Stimulated activated CD8-positive, alpha-beta memory T cell treated with anti-CD3 and anti-CD28 coated beads, Interleukin-4, amount 100 ng/mL, for 1 hour (primary cell): Measurements from ENCODE around the gene WDR75.
"Not testable (repeated sequence)": the region's sequence is repeated elsewhere in the genome, so short reads cannot be mapped to it uniquely, and the experiment has no call there.

Experiments
- DNase-seq, 2 donors: peaks; one replicate each; pipeline ENCODE4 v3.0.0-alpha.2; 2020; ENCODE audit warnings: low read depth in 2 of 2, low spot score in 1 of 2

The WDR75 gene

GRCh38 chr2:189440644-189440946 lies 679 bp upstream of the WDR75 start:
- no peak for DNase-seq

- no peak for DNase-seq
Observed at GRCh38 chr2:189441709-189442074, 418 bp downstream of the WDR75 start.

- DNase-seq, result no peak
Observed at GRCh38 chr2:189442468-189442867, 1.2 kb downstream of the WDR75 start.

GRCh38 chr2:189444322-189444721 lies 3.0 kb downstream of the WDR75 start:
- no peak for DNase-seq

- no peak for DNase-seq
Observed at GRCh38 chr2:189446780-189447179, 5.5 kb downstream of the WDR75 start.

- no peak for DNase-seq
Observed at GRCh38 chr2:189454009-189454408, 12.7 kb downstream of the WDR75 start.

GRCh38 chr2:189465076-189465475 lies 23.8 kb downstream of the WDR75 start:
- no peak for DNase-seq

- DNase-seq, result no peak
Observed at GRCh38 chr2:189465478-189465877, 24.2 kb downstream of the WDR75 start.

- DNase-seq, result no peak
Observed at GRCh38 chr2:189466046-189466445, 24.8 kb downstream of the WDR75 start.

- no peak for DNase-seq
Observed at GRCh38 chr2:189466656-189467055, 25.4 kb downstream of the WDR75 start.

GRCh38 chr2:189467160-189467559 lies 25.9 kb downstream of the WDR75 start:
- no peak for DNase-seq

GRCh38 chr2:189467593-189467992 lies 26.3 kb downstream of the WDR75 start:
- DNase-seq, result no peak

- no peak for DNase-seq
Observed at GRCh38 chr2:189474526-189474925, 33.3 kb downstream of the WDR75 start.

- DNase-seq, result no peak
Observed at GRCh38 chr2:189477756-189478155, 36.5 kb downstream of the WDR75 start.

- not testable (repeated sequence) for DNase-seq
Observed at GRCh38 chr2:189478289-189478688, 37.0 kb downstream of the WDR75 start.

GRCh38 chr2:189481071-189481470 lies 39.8 kb downstream of the WDR75 start:
- no peak for DNase-seq

- DNase-seq, result no peak
Observed at GRCh38 chr2:189483571-189483970, 42.3 kb downstream of the WDR75 start.

- no peak for DNase-seq
Observed at GRCh38 chr2:189483980-189484740, 42.9 kb downstream of the WDR75 start.

- no peak for DNase-seq
Observed at GRCh38 chr2:189485146-189485545, 43.9 kb downstream of the WDR75 start.

GRCh38 chr2:189486237-189486770 lies 45.0 kb downstream of the WDR75 start:
- DNase-seq, result no peak

GRCh38 chr2:189487283-189488007 lies 46.2 kb downstream of the WDR75 start:
- DNase-seq, result no peak

GRCh38 chr2:189488008-189488310 lies 46.7 kb downstream of the WDR75 start:
- no peak for DNase-seq

GRCh38 chr2:189492451-189492850 lies 51.2 kb downstream of the WDR75 start:
- no peak for DNase-seq
